Esophagus muscularis mucosa (tissue), 3 donors: ENCODE results near the gene LILRB2.
"Not testable (repeated sequence)": the region's sequence is repeated elsewhere in the genome, so short reads cannot be mapped to it uniquely, and the experiment has no call there.

Source experiments
- CTCF ChIP-seq, 3 experiments: fragments of 200-600 bp in 2 of 3; fragments of 450-650 bp in 1 of 3; sonication (generic) in 2 of 3; IDR thresholded peaks; one replicate each; pipeline ENCODE4 v1.5.1; 2017 to 2019; ENCODE audit warnings: antibody characterized with exemption in 3 of 3, mild to moderate bottlenecking in 2 of 3, moderate library complexity in 1 of 3
- POLR2A ChIP-seq: fragments of 450-650 bp; IDR thresholded peaks from one replicate; pipeline ENCODE4 v1.6.1; 2017; ENCODE audit warnings: antibody characterized with exemption, moderate library complexity, mild to moderate bottlenecking, low read depth

GRCh38 chr19:54278056-54278455 lies 2.9 kb downstream of the LILRB2 start:
- not testable (repeated sequence) for TF ChIP-seq POLR2A; CTCF (IDR thresholded peaks at IDR 0.05)
